Measurements from ENCODE around the gene RBFOX2. TPM values are rescaled to one million over a fixed set of nuclear protein-coding genes. Genes with fewer than 3 reads are reported as not detected.

RBFOX2 gene
- polyA plus RNA-seq, 1 experiment: 222 TPM

DNA sequence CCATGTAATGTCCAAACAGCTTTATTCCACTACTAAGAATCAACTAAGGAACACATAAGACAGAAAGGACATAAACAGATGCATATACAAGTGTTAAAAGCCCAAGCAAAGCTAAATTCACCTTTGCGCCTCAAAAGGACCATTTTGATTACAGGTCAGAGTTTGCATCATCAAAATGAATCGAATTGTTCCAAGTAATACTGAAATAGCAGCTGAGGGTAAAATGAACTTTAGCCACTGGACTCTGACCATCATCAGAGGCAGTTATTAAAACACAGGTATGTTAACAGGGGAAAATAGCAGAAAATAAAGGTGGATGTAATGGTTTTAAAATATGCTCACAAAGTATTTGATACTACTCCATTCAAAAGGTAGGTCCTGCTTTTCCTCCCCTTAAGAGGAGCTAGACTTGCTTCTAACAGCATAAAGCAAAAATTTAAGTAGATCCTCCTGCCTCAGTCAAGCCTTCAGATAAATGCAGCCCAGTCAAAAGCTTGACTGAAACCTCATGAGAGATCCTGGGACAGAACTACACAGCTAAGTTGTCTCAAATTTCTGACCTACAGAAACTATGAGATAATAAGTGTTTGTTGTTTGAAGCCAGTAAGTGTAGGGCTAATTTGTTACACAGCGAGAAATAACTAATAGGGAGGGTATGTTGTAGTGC, 35.4 kb downstream of the RBFOX2 start:
- POLR2A ChIA-PET: interaction anchor here (0.6 kb wide), 1 partner anchor 9 kb away, joined by 4 read pairs; no protein-coding TSS in a partner anchor
- TF ChIP-seq, protein P1, sequence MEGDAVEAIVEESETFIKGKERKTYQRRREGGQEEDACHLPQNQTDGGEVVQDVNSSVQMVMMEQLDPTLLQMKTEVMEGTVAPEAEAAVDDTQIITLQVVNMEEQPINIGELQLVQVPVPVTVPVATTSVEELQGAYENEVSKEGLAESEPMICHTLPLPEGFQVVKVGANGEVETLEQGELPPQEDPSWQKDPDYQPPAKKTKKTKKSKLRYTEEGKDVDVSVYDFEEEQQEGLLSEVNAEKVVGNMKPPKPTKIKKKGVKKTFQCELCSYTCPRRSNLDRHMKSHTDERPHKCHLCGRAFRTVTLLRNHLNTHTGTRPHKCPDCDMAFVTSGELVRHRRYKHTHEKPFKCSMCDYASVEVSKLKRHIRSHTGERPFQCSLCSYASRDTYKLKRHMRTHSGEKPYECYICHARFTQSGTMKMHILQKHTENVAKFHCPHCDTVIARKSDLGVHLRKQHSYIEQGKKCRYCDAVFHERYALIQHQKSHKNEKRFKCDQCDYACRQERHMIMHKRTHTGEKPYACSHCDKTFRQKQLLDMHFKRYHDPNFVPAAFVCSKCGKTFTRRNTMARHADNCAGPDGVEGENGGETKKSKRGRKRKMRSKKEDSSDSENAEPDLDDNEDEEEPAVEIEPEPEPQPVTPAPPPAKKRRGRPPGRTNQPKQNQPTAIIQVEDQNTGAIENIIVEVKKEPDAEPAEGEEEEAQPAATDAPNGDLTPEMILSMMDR (IDR thresholded peaks at IDR 0.05; ENCODE audit: insufficient read depth, low read depth, low read length): no peak
- CTCF ChIA-PET: interaction anchor here (0.9 to 3.5 kb wide), 3 partner anchors 10 to 73 kb away, joined by 3 to 17 read pairs (median 7); no protein-coding TSS in a partner anchor

DNA sequence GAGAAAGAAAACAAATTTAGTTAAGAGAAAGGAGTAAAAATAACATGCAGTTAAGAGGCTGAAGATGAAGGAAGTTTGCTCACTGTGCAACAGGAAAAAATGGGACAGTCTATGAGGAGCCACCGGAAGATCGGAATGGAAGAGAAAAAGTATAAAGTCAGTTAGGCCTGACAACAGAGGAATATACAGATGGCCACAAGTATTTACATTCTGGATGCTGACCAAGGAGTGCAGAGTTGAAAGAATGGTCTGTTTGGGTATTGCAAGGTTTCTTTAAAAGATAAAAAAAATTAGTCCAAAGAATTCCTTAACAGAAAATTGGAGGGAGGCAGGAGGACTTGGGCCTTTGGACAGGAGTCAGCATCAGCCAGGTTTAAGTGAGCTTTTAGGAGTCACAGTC, 37.5 kb downstream of the RBFOX2 start:
- no peak overlapping the region for H3K4me3 ChIP-seq (ENCODE audit: low read depth, low read length)
- TF ChIP-seq, protein P1 (IDR thresholded peaks at IDR 0.05; ENCODE audit: insufficient read depth, low read depth, low read length): no peak
- no peaks in the 10 kb centered on the region for H3K36me3 ChIP-seq (ENCODE audit: control insufficient read depth, insufficient read depth, low read length)
- POLR2A ChIA-PET: no interaction called here
- no peaks in the 10 kb centered on the region for H3K27me3 ChIP-seq (ENCODE audit: control insufficient read depth, insufficient read depth, low read length)
- CTCF ChIA-PET: interaction anchor here (2.6 to 3.5 kb wide), 2 partner anchors 8 to 75 kb away, joined by 7 to 17 read pairs; no protein-coding TSS in a partner anchor
- no peak for DNase-seq (ENCODE audit: low read depth)

More for the DNA sequence above, 35.4 kb downstream of the RBFOX2 start:
- no peak for DNase-seq (ENCODE audit: low read depth)
- Histone ChIP-seq H3K36me3 (ENCODE audit: control insufficient read depth, insufficient read depth, low read length) (no peaks in the 10 kb centered on the region), H3K4me3 (ENCODE audit: low read depth, low read length) (no peak overlapping the region), H3K27me3 (ENCODE audit: control insufficient read depth, insufficient read depth, low read length) (no peaks in the 10 kb centered on the region)

DNA sequence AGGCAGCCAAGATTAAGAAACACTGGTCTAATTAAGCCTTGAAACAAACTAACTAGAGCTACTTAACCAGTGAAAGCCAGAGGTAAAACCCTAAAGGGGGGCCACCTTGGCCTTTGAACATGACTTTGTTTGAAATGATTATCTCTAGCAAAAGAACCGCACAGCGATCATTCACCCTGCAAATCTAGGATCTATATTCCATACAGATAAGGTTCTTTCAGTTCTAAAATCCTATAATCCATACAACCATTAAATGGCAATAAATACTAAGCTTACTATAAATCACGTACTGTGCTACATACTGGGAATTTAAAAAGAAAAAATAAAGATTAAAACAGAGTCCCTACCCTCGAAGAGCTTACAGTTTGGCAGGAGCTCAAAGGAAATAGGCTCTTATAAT, 40.6 kb downstream of the RBFOX2 start:
- ChIA-PET POLR2A (interaction anchor here (0.6 kb wide), 1 partner anchor 16 kb away, joined by 9 read pairs; no protein-coding TSS in a partner anchor), CTCF (interaction anchor here (1.0 to 2.7 kb wide), 5 partner anchors 11 to 361 kb away, joined by 3 to 10 read pairs (median 3); no protein-coding TSS in a partner anchor)
- TF ChIP-seq, protein P1 (IDR thresholded peaks at IDR 0.05; ENCODE audit: insufficient read depth, low read depth, low read length): no peak
- no peak for DNase-seq (ENCODE audit: low read depth)
- Histone ChIP-seq H3K36me3 (ENCODE audit: control insufficient read depth, insufficient read depth, low read length) (no peaks in the 10 kb centered on the region), H3K27me3 (ENCODE audit: control insufficient read depth, insufficient read depth, low read length) (no peaks in the 10 kb centered on the region), H3K4me3 (ENCODE audit: low read depth, low read length) (no peak overlapping the region)

DNA sequence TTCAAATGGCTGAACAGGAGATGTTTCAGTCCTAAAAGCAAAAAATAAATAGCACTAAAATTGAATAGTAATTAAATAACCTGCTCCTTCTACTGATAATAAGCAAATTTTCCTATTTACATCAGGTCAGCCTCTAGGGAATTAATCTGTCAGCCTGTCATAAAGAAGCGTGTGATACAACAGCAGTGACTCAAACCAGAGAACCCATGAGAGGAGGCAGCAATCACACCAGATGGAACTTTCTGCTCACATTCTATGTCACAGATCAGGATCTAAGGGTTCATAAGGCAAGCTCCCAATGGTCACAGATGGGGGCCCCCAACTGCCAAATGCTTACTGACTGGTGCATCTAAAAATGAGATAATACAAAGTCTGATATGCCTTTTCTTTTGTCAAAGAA, 41.1 kb downstream of the RBFOX2 start:
- H3K4me3 ChIP-seq (ENCODE audit: low read depth, low read length): no peak overlapping the region
- ChIA-PET CTCF (interaction anchor here (1.0 to 2.7 kb wide), 4 partner anchors 12 to 361 kb away, joined by 3 to 10 read pairs (median 4); no protein-coding TSS in a partner anchor), POLR2A (interaction anchor here (0.6 kb wide), 1 partner anchor 16 kb away, joined by 9 read pairs; no protein-coding TSS in a partner anchor)
- H3K27me3 ChIP-seq (ENCODE audit: control insufficient read depth, insufficient read depth, low read length): no peaks in the 10 kb centered on the region
- no peaks in the 10 kb centered on the region for H3K36me3 ChIP-seq (ENCODE audit: control insufficient read depth, insufficient read depth, low read length)
- DNase-seq (ENCODE audit: low read depth): no peak
- TF ChIP-seq, protein P1 (IDR thresholded peaks at IDR 0.05; ENCODE audit: insufficient read depth, low read depth, low read length): no peak

DNA sequence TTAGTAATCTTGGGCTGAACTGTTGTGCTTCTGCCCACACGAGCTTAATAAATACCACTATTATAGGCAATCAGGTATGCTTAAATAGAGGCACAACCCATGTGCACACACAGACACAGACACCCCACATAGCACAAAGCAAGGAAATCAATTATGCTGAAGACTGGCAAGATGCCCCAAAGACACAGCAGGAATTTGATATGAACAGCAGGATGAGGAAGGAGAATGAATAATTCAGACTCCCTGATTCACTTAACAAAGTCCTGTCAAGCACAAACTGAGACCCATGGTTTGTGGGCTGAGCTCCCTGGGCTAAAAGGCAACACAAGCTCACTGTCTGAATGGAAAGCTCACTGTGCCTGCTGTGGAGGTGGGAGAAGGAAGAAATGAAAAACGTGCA, 42.5 kb downstream of the RBFOX2 start:
- no peak for DNase-seq (ENCODE audit: low read depth)
- ChIA-PET POLR2A (no interaction called here), CTCF (interaction anchor here (4.8 kb wide), 1 partner anchor 80 kb away, joined by 21 read pairs; no protein-coding TSS in a partner anchor)
- Histone ChIP-seq H3K27me3 (ENCODE audit: control insufficient read depth, insufficient read depth, low read length) (no peaks in the 10 kb centered on the region), H3K36me3 (ENCODE audit: control insufficient read depth, insufficient read depth, low read length) (no peaks in the 10 kb centered on the region), H3K4me3 (ENCODE audit: low read depth, low read length) (no peak overlapping the region)
- TF ChIP-seq, protein P1 (IDR thresholded peaks at IDR 0.05; ENCODE audit: insufficient read depth, low read depth, low read length): no peak
